K562 (cell line): Measurements from ENCODE around the gene SPI1. TPM values are rescaled to one million over a fixed set of nuclear protein-coding genes. Genes with fewer than 3 reads are reported as not detected.

Source experiments
- CHD2 ChIP-seq: IDR thresholded peaks from 2 replicates; pipeline ENCODE4 v1.6.1; 2011; ENCODE audit warnings: low read depth, low read length
- E2F6 ChIP-seq, 2 experiments: IDR thresholded peaks; 2 replicates each; pipeline ENCODE4 v1.6.1; 2011; ENCODE audit warnings: borderline replicate concordance in 1 of 2, control low read depth in 1 of 2, low read depth in 1 of 2, low read length in 1 of 2, mild to moderate bottlenecking in 1 of 2, mixed read lengths in 1 of 2, moderate library complexity in 1 of 2; ENCODE audit not compliant: insufficient read depth in 1 of 2, insufficient read length in 1 of 2, poor library complexity in 1 of 2, severe bottlenecking in 1 of 2; ENCODE audit errors: extremely low read depth in 1 of 2
- EP400 ChIP-seq: fragments of 450-650 bp; IDR thresholded peaks from 2 replicates; pipeline ENCODE4 v1.6.1; 2017; ENCODE audit warnings: antibody characterized with exemption, mild to moderate bottlenecking, moderate library complexity
- FOSL1 ChIP-seq: fragments of 200-800 bp; sonication (Bioruptor generic); conservative IDR thresholded peaks from 2 replicates; pipeline ENCODE4 v1.6.1; 2016; ENCODE audit warnings: missing genetic modification characterization, missing compliant biosample characterization
- FOXO4 ChIP-seq: fragments of 450-650 bp; formaldehyde crosslinking; IDR thresholded peaks from 2 replicates; pipeline ENCODE4 v1.4.0; 2020; ENCODE audit warnings: mild to moderate bottlenecking, moderate library complexity
- GABPB1 ChIP-seq: sonication (generic); formaldehyde crosslinking; IDR thresholded peaks from 2 replicates; pipeline ENCODE4 v1.8.0; 2022; ENCODE audit warnings: mild to moderate bottlenecking, missing genetic modification reagents
- GTF2A2 ChIP-seq: IDR thresholded peaks from 2 replicates; pipeline ENCODE4 v1.6.1; 2016; ENCODE audit warnings: mild to moderate bottlenecking, missing genetic modification characterization, missing compliant biosample characterization
- KLF13 ChIP-seq: fragments of 450-650 bp; IDR thresholded peaks from 2 replicates; pipeline ENCODE4 v1.6.1; 2016; ENCODE audit warnings: missing genetic modification characterization, low read depth, mild to moderate bottlenecking, missing compliant biosample characterization, moderate library complexity, borderline replicate concordance
- KLF6 ChIP-seq: fragments of 250-450 bp; sonication (Bioruptor Pico); IDR thresholded peaks from 2 replicates; pipeline ENCODE4 v1.4.0; 2020; ENCODE audit warnings: mild to moderate bottlenecking, moderate library complexity, borderline replicate concordance
- LEF1 ChIP-seq: fragments of 450-650 bp; IDR thresholded peaks from 2 replicates; pipeline ENCODE4 v1.6.1; 2016; ENCODE audit warnings: mild to moderate bottlenecking
- MITF ChIP-seq: IDR thresholded peaks from 2 replicates; pipeline ENCODE4 v1.6.1; 2014; ENCODE audit warnings: antibody characterized with exemption
- MYC ChIP-seq, 2 experiments: fragments of 250-450 bp in 1 of 2; sonication (Bioruptor Pico) in 1 of 2; IDR thresholded peaks; 2 replicates each; pipeline versions ENCODE4 v1.5.1 to v1.6.1; 2012 to 2021; ENCODE audit warnings: low read depth in 2 of 2, borderline replicate concordance in 1 of 2, improper control_type of control experiment in 1 of 2, low read length in 1 of 2, mild to moderate bottlenecking in 1 of 2, moderate library complexity in 1 of 2
- PHTF2 ChIP-seq: fragments of 250-450 bp; sonication (Bioruptor Pico); IDR thresholded peaks from 2 replicates; pipeline ENCODE4 v1.5.0; 2021; ENCODE audit warnings: mild to moderate bottlenecking
- POLR2B ChIP-seq: fragments of 450-650 bp; IDR thresholded peaks from 2 replicates; pipeline ENCODE4 v1.6.1; 2018; ENCODE audit warnings: low read depth; ENCODE audit not compliant: partially characterized antibody
- RBFOX2 ChIP-seq: fragments of 200-400 bp; formaldehyde crosslinking; IDR thresholded peaks from 2 replicates; pipeline ENCODE4 v1.6.1; 2017; ENCODE audit warnings: low read depth, mild to moderate bottlenecking, low read length, moderate library complexity
- RHOXF2B ChIP-seq: fragments of 250-450 bp; sonication (Bioruptor Pico); conservative IDR thresholded peaks from 2 replicates; pipeline ENCODE4 v1.5.1; 2021
- ZEB2 ChIP-seq: fragments of 450-650 bp; IDR thresholded peaks from 2 replicates; pipeline ENCODE4 v1.6.1; 2016
- ZSCAN32 ChIP-seq: fragments of 450-650 bp; formaldehyde crosslinking; IDR thresholded peaks from 2 replicates; pipeline ENCODE4 v1.4.0; 2020; ENCODE audit warnings: mild to moderate bottlenecking, moderate library complexity
- polyA plus RNA-seq, 8 experiments: library from polyadenylated mRNA; depleted of rRNA in 4 of 8; stranded (reverse) in 5 of 8; unstranded in 3 of 8; fragments of >200 nt; fragmentation: Nextera tagmentation in 2 of 8; fragmentation: Illumina TruSeq in 1 of 8; extraction: Ambion mirVana in 2 of 8; extraction: Trizol in 1 of 8; gene quantifications; 2 replicates each; pipeline versions ENCODE4 v1.2.1 to v1.2.3, GENCODE V29; 2011 to 2014; ENCODE audit warnings: inconsistent platforms in 1 of 8, missing spikeins in 1 of 8
- total RNA-seq, 7 experiments: library from RNA; depleted of rRNA in 6 of 7; stranded (reverse); fragments of >200 nt in 6 of 7; fragmentation: Illumina TruSeq in 2 of 7; extraction: Trizol in 2 of 7; gene quantifications; 2 replicates each; pipeline versions ENCODE4 v1.2.1 to v1.2.3, GENCODE V29; 2011 to 2021; ENCODE audit warnings: low replicate concordance in 1 of 7
- TF ChIP-seq, protein P1 (sequence below): fragments of 250-450 bp; sonication (Bioruptor Pico); IDR thresholded peaks from 2 replicates; pipeline ENCODE4 v1.8.0; 2021; ENCODE audit warnings: borderline replicate concordance, mild to moderate bottlenecking, moderate library complexity; ENCODE audit not compliant: poor library complexity, severe bottlenecking
- TF ChIP-seq, protein P2 (sequence below): sonication (generic); formaldehyde crosslinking; IDR thresholded peaks from 2 replicates; pipeline ENCODE4 v1.4.0; 2020; ENCODE audit warnings: mild to moderate bottlenecking, missing genetic modification reagents

Gene SPI1
- total and polyA plus RNA-seq, 9 of the 15 experiments (the other 6 are each of a cell fraction or from before 2014, with no cell fraction given) = 0.10 to 33.7 (median 10.3) TPM

DNA sequence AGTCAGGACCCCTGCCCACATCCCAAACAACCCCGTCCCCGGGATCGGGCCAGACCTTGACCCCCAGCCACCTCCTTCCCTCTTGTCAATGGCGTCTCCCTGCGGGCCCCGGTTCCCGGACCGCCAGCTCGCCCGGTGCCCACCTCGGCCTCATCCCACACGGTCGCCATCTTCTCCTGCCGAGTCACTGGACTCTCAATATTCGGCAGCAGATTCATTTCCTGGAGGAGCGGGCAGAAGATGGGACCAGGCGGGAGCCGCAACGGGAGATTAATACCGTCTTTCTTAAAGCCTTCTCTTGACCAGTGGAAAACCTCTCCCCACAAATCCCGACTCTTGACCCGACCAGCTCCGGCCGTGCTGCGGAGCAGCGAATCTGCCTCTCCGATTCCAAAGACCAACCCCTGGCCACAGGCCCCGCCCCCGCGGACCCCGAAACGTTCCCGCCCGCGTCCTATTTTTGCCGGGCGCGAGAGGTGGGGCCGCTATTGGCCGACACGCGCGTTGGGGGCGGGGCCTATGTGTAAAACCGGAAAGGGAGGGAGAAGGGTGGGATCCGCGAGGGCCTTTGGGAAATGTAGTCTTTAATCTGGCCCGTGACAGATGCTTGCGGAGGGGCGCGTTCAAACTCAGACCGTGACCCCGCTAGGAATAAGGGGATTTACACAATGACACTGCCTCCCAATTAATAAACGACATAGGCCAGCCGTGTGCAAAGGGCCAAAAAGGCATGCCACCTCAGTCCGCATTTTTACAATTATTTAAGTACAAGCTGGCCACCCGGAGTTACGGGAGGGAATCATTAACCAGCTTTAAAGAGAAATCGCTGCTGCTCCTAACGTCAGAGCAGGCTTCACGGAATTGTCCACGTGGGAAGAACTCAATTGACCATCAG is 48.0 kb upstream of the SPI1 start, which contains the start of gene PSMC3 (continued):
- TF ChIP-seq KLF13 (tag) (peak; percentile 18; the same call in 1 of the 2 replicates), ZEB2 (peak; percentile 100), PHTF2 (no peak), EP400 (peak; percentile 97), FOSL1 (tag) (peak; percentile 58), GTF2A2 (tag) (peak; percentile 78), MITF (0 out of 2 replicates have a peak, but pooled peaks have one; percentile 9), E2F6 (IDR thresholded peaks at IDR 0.05; ENCODE audit: borderline replicate concordance in 1 of 2, extremely low read depth in 1 of 2, insufficient read depth in 1 of 2, insufficient read length in 1 of 2, low read depth in 1 of 2, low read length in 1 of 2, poor library complexity in 1 of 2, severe bottlenecking in 1 of 2) (peak in 1 of 2 experiments; percentile 85), RHOXF2B (CRISPR knock-in tag) (0 out of 2 replicates have a peak, but pooled peaks have one; percentile 27), GABPB1 (CRISPR knock-in tag) (peak; percentile 96), MYC (IDR thresholded peaks at IDR 0.05; ENCODE audit: low read depth, low read length) (no peak; the same call in 1 of the 2 replicates), MYC (CRISPR knock-in tag; IDR thresholded peaks at IDR 0.05; ENCODE audit: borderline replicate concordance, low read depth) (0 out of 2 replicates have a peak, but pooled peaks have one; percentile 49), KLF6 (no peak), RBFOX2 (peak; percentile 96), ZSCAN32 (CRISPR knock-in tag) (no peak), LEF1 (no peak), POLR2B (peak; percentile 95), CHD2 (peak; percentile 49), FOXO4 (CRISPR knock-in tag) (no peak)
- TF ChIP-seq, protein P1, sequence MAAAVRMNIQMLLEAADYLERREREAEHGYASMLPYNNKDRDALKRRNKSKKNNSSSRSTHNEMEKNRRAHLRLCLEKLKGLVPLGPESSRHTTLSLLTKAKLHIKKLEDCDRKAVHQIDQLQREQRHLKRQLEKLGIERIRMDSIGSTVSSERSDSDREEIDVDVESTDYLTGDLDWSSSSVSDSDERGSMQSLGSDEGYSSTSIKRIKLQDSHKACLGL = peak; percentile 7
- TF ChIP-seq, protein P2, sequence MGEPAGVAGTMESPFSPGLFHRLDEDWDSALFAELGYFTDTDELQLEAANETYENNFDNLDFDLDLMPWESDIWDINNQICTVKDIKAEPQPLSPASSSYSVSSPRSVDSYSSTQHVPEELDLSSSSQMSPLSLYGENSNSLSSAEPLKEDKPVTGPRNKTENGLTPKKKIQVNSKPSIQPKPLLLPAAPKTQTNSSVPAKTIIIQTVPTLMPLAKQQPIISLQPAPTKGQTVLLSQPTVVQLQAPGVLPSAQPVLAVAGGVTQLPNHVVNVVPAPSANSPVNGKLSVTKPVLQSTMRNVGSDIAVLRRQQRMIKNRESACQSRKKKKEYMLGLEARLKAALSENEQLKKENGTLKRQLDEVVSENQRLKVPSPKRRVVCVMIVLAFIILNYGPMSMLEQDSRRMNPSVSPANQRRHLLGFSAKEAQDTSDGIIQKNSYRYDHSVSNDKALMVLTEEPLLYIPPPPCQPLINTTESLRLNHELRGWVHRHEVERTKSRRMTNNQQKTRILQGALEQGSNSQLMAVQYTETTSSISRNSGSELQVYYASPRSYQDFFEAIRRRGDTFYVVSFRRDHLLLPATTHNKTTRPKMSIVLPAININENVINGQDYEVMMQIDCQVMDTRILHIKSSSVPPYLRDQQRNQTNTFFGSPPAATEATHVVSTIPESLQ (CRISPR knock-in tag) = peak; percentile 87
